ENCODE results near the gene DNAH1. TPM values are rescaled to one million over a fixed set of nuclear protein-coding genes. Genes with fewer than 3 reads are reported as not detected.

The DNAH1 gene
- total RNA-seq, 1 donor: 6.0 TPM

GRCh38 chr3:52346623-52347530, 30.8 kb downstream of the DNAH1 start:
- TF ChIP-seq, protein P1, sequence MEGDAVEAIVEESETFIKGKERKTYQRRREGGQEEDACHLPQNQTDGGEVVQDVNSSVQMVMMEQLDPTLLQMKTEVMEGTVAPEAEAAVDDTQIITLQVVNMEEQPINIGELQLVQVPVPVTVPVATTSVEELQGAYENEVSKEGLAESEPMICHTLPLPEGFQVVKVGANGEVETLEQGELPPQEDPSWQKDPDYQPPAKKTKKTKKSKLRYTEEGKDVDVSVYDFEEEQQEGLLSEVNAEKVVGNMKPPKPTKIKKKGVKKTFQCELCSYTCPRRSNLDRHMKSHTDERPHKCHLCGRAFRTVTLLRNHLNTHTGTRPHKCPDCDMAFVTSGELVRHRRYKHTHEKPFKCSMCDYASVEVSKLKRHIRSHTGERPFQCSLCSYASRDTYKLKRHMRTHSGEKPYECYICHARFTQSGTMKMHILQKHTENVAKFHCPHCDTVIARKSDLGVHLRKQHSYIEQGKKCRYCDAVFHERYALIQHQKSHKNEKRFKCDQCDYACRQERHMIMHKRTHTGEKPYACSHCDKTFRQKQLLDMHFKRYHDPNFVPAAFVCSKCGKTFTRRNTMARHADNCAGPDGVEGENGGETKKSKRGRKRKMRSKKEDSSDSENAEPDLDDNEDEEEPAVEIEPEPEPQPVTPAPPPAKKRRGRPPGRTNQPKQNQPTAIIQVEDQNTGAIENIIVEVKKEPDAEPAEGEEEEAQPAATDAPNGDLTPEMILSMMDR (IDR thresholded peaks at IDR 0.05; ENCODE audit: insufficient read depth, low read length): no peak

DNA sequence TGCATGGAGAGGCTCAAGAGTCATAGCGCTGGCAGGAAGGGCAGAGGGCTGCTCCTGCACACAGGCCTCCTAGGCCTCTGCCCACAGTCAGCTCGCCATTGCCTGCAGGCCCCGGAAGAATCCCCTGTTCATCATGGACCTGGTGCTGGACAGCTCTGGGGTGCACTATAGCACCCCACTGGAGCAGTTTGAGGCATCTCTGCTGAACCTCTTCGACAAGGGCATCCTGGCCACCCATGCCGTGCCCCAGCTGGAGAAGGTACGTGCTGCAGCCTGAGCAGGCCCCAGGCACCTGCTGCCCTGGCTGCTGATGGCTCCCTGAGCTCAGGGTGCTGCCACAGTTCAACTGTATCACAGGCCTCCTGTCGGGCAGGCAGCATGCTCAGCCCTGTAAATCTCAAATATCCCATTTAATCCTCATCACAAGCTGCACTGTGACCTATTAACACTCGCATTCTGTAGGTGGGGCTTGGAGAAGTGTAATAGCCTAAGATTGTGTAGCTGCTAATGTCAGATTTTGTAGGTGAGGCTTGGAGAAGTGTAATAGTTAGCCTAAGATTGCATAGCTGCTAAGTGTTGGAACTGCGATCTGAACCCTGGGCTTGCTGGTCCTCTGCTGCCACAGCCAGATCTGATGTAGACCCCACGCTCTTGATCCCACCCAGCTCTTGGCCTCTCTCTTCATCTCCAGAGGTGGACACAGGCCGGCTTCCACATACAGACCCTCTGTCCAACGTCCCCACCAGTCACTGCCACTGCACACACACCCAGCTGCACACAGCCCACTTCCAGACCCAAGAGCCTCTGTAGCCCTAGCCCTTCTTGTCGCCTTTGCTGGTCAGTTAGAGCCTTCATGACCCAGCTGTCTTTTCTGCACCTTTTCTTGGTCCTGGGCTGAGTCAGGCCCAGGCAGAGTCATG, 31.9 kb downstream of the DNAH1 start:
- TF ChIP-seq, protein P1 (IDR thresholded peaks at IDR 0.05; ENCODE audit: insufficient read depth, low read length): no peak
- H3K4me3 ChIP-seq (ENCODE audit: low read depth, low read length): no peak overlapping the region
- DNase-seq (ENCODE audit: low read depth): no peak

More at GRCh38 chr3:52346623-52347530, 30.8 kb downstream of the DNAH1 start:
- peak; percentile 70 for DNase-seq (ENCODE audit: low read depth)
- H3K4me3 ChIP-seq (ENCODE audit: low read depth, low read length): no peak overlapping the region

- H3K4me3 ChIP-seq (ENCODE audit: low read depth, low read length): no peak overlapping the region
- no peak for DNase-seq (ENCODE audit: low read depth)
- TF ChIP-seq, protein P1 (IDR thresholded peaks at IDR 0.05; ENCODE audit: insufficient read depth, low read length): no peak
Measured at GRCh38 chr3:52349131-52349530, 33.0 kb downstream of the DNAH1 start.

DNA sequence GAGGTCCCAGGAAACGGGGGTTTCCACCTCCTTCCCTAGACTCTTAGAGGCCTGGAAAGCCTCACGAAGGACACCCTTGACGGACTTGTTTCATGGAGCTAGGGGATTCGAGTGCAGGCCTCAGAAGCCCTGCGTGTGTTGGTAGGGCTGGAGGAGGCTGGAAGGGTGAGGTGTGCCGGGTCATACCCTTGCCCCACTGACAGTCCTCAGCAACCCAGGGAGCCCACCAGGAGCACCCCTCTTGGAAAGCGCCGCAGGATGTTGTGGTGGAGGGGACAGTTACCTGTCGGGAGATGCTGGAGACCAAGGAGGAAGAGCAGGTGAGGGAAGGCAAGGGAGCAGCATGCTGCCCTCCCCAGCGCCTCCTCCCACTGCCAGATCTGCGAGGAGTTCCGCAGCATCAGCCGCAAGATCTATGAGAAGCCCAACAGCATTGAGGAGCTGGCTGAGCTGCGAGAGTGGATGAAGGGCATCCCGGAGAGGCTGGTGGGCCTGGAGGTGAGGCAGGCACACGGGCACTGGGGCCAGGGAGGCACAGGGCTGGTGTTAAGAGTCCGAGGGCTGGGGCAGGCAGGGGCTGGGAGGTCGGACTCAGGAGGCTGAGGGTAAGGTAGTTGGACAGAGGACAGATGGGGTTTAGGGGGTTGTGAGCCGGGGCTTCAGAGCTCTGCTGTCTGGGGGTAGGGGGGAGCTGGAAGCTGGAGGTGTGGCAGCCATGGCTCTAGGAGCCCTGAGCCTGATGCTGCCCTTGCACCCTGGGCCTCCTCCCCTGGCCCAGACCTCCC, 33.7 kb downstream of the DNAH1 start:
- DNase-seq (ENCODE audit: low read depth): no peak
- no peak overlapping the region for H3K4me3 ChIP-seq (ENCODE audit: low read depth, low read length)
- TF ChIP-seq, protein P1 (IDR thresholded peaks at IDR 0.05; ENCODE audit: insufficient read depth, low read length): no peak

GRCh38 chr3:52350416-52350815, 34.3 kb downstream of the DNAH1 start:
- H3K4me3 ChIP-seq (ENCODE audit: low read depth, low read length): no peak overlapping the region
- DNase-seq (ENCODE audit: low read depth): no peak
- TF ChIP-seq, protein P1 (IDR thresholded peaks at IDR 0.05; ENCODE audit: insufficient read depth, low read length): no peak
